H1 (cell line): ENCODE measurements around the gene MT1X. TPM values are rescaled to one million over a fixed set of nuclear protein-coding genes. Genes with fewer than 3 reads are reported as not detected.

Experiments used
- CTCF ChIA-PET: fragments of 300-600 bp; sonication (Branson Sonifier 250); formaldehyde crosslinking; loops from one replicate; lab custom pipeline; 2021; ENCODE audit not compliant: partially characterized antibody; lab: Charles Lee
- POLR2A ChIA-PET: fragments of 300-600 bp; sonication (Branson Sonifier 250); formaldehyde crosslinking; loops from one replicate; lab custom pipeline; 2021; ENCODE audit warnings: inconsistent platforms; ENCODE audit not compliant: partially characterized antibody; lab: Charles Lee
- DNase-seq, 2 experiments: peaks; one replicate each; pipeline versions ENCODE4 v3.0.0 to v3.0.0-alpha.2; 2010 to 2022; ENCODE audit warnings: low spot score in 2 of 2, low read depth in 1 of 2, mixed read lengths in 1 of 2
- FAIRE-seq: peaks from 2 replicates; lab custom pipeline; 2011; peaks lifted over from hg19 to GRCh38; lab: Jason Lieb, UNC
- H2AFZ ChIP-seq: 2 replicates; pipeline ENCODE4 v1.8.1; 2012; ENCODE audit warnings: low read length, inconsistent platforms
- H2AK5ac ChIP-seq: 2 replicates; pipeline ENCODE4 v1.6.1; 2013; ENCODE audit warnings: low read depth, low read length
- H2BK120ac ChIP-seq: replicated peaks from 2 replicates; pipeline ENCODE3; 2013; ENCODE audit warnings: low read depth, low read length, inconsistent platforms
- H2BK12ac ChIP-seq: 2 replicates; pipeline ENCODE4 v1.6.1; 2013; ENCODE audit warnings: low read depth, low read length
- H2BK15ac ChIP-seq: 2 replicates; pipeline ENCODE4 v1.6.1; 2013; ENCODE audit warnings: low read length
- H2BK20ac ChIP-seq: 2 replicates; pipeline ENCODE4 v1.6.1; 2013; ENCODE audit warnings: low read length
- H2BK5ac ChIP-seq: 2 replicates; pipeline ENCODE4 v1.6.1; 2013; ENCODE audit warnings: low read depth, low read length
- H3K14ac ChIP-seq: 2 replicates; pipeline ENCODE4 v1.6.1; 2013; ENCODE audit warnings: inconsistent platforms; ENCODE audit not compliant: insufficient read length
- H3K18ac ChIP-seq: 2 replicates; pipeline ENCODE4 v1.6.1; 2013; ENCODE audit warnings: low read length; ENCODE audit errors: extremely low read depth
- H3K23ac ChIP-seq: 2 replicates; pipeline ENCODE4 v1.6.1; 2013; ENCODE audit warnings: inconsistent platforms; ENCODE audit not compliant: insufficient read length
- H3K23me2 ChIP-seq: 2 replicates; pipeline ENCODE4 v1.6.1; 2013; ENCODE audit warnings: low read depth, low read length
- H3K27ac ChIP-seq: 2 replicates; pipeline ENCODE4 v1.6.1; 2011; ENCODE audit warnings: low read depth, low read length, inconsistent platforms
- H3K27me3 ChIP-seq, 4 experiments: replicated peaks in 1 of 4; 1 replicate in 1 of 4; 2 replicates in 3 of 4; pipeline versions ENCODE4 v1.6.1 to v1.8.1; 2011 to 2013; ENCODE audit warnings: low read length in 3 of 4, mild to moderate bottlenecking in 3 of 4, inconsistent platforms in 2 of 4, mixed read lengths in 2 of 4, moderate library complexity in 1 of 4; ENCODE audit not compliant: control insufficient read depth in 3 of 4, insufficient read depth in 3 of 4; ENCODE audit errors: extremely low read depth in 1 of 4
- H3K36me3 ChIP-seq, 4 experiments: 2 replicates each; pipeline versions ENCODE4 v1.6.1 to v1.8.1; 2011 to 2013; ENCODE audit warnings: mild to moderate bottlenecking in 4 of 4, low read length in 3 of 4, moderate library complexity in 2 of 4, control low read depth in 1 of 4, inconsistent platforms in 1 of 4; ENCODE audit not compliant: insufficient read depth in 4 of 4, control insufficient read depth in 2 of 4
- H3K4ac ChIP-seq: replicated peaks from 2 replicates; pipeline ENCODE3; 2013; ENCODE audit warnings: low read length, low read depth, mixed read lengths, inconsistent platforms; ENCODE audit not compliant: insufficient read length
- H3K4me1 ChIP-seq, 4 experiments: replicated peaks in 1 of 4; 1 replicate in 1 of 4; 2 replicates in 3 of 4; pipeline versions ENCODE4 v1.6.1 to v1.8.1; 2011 to 2013; ENCODE audit warnings: low read length in 3 of 4, inconsistent platforms in 2 of 4, mixed read lengths in 1 of 4; ENCODE audit not compliant: insufficient read depth in 4 of 4, control insufficient read depth in 3 of 4
- H3K4me2 ChIP-seq, 2 experiments: 2 replicates each; pipeline versions ENCODE4 v1.6.1 to v1.8.1; 2011 to 2013; ENCODE audit warnings: low read depth in 2 of 2, low read length in 2 of 2, control low read depth in 1 of 2, inconsistent platforms in 1 of 2, mild to moderate bottlenecking in 1 of 2; ENCODE audit not compliant: insufficient read depth in 1 of 2
- H3K4me3 ChIP-seq, 4 experiments: fragments of 200-600, 300-600 bp in 1 of 4; sonication (generic), shearing (Covaris generic), sonication (Bioruptor Twin) in 1 of 4; 2 replicates each; pipeline versions ENCODE4 v1.5.1 to v1.8.1; 2011 to 2016; ENCODE audit warnings: low read length in 4 of 4, low read depth in 3 of 4, control low read depth in 2 of 4, inconsistent platforms in 2 of 4, mild to moderate bottlenecking in 2 of 4, mixed read lengths in 1 of 4, moderate library complexity in 1 of 4; ENCODE audit not compliant: insufficient read depth in 2 of 4; ENCODE audit errors: extremely low read depth in 1 of 4
- H3K56ac ChIP-seq: replicated peaks from 2 replicates; pipeline ENCODE3; 2013; ENCODE audit warnings: low read depth, mild to moderate bottlenecking, mixed read lengths, low read length, inconsistent platforms; ENCODE audit not compliant: insufficient read length
- H3K79me1 ChIP-seq: 2 replicates; pipeline ENCODE4 v1.6.1; 2013; ENCODE audit warnings: low read depth, low read length, control low read depth
- H3K79me2 ChIP-seq, 2 experiments: 2 replicates each; pipeline versions ENCODE4 v1.6.1 to v1.8.1; 2012 to 2013; ENCODE audit warnings: low read length in 2 of 2, mild to moderate bottlenecking in 2 of 2, inconsistent platforms in 1 of 2; ENCODE audit not compliant: insufficient read depth in 2 of 2, control insufficient read depth in 1 of 2
- H3K9ac ChIP-seq, 4 experiments: replicated peaks in 1 of 4; 1 replicate in 1 of 4; 2 replicates in 3 of 4; pipeline versions ENCODE4 v1.6.1 to v1.8.1; 2011 to 2013; ENCODE audit warnings: low read depth in 3 of 4, low read length in 3 of 4, control low read depth in 2 of 4, mild to moderate bottlenecking in 2 of 4, moderate library complexity in 2 of 4, inconsistent platforms in 1 of 4; ENCODE audit errors: extremely low read depth in 1 of 4
- H3K9me3 ChIP-seq, 2 experiments: 2 replicates each; pipeline versions ENCODE4 v1.6.1 to v1.8.1; 2012 to 2013; ENCODE audit warnings: mild to moderate bottlenecking in 2 of 2, moderate library complexity in 2 of 2, control low read depth in 1 of 2, inconsistent platforms in 1 of 2, low read depth in 1 of 2, low read length in 1 of 2, mixed read lengths in 1 of 2; ENCODE audit not compliant: insufficient read depth in 2 of 2
- H4K20me1 ChIP-seq, 2 experiments: replicated peaks in 1 of 2; 2 replicates each; pipeline versions ENCODE3 to v1.8.1; 2011 to 2013; ENCODE audit warnings: inconsistent platforms in 2 of 2, low read length in 2 of 2, mild to moderate bottlenecking in 1 of 2; ENCODE audit not compliant: insufficient read depth in 2 of 2, control insufficient read depth in 1 of 2
- H4K5ac ChIP-seq: 2 replicates; pipeline ENCODE4 v1.6.1; 2013; ENCODE audit warnings: low read length, low read depth, mixed read lengths, inconsistent platforms; ENCODE audit not compliant: insufficient read length
- H4K8ac ChIP-seq: 2 replicates; pipeline ENCODE4 v1.8.0; 2013; ENCODE audit warnings: mild to moderate bottlenecking, moderate library complexity, low read length, inconsistent platforms; ENCODE audit not compliant: insufficient read depth; ENCODE audit errors: extremely low read depth
- H4K91ac ChIP-seq: replicated peaks from 2 replicates; pipeline ENCODE3; 2013; ENCODE audit warnings: low read length, mixed read lengths, inconsistent platforms; ENCODE audit not compliant: insufficient read length
- BCL11A ChIP-seq, 2 experiments: IDR thresholded peaks; one replicate each; pipeline ENCODE4 v1.6.1; 2011; ENCODE audit warnings: low read depth in 2 of 2, low read length in 2 of 2, mild to moderate bottlenecking in 2 of 2
- EZH2 ChIP-seq: fragments of 200-600 bp; sonication (generic); IDR thresholded peaks from 2 replicates; pipeline ENCODE4 v1.7.1; 2012; ENCODE audit warnings: low read depth, mild to moderate bottlenecking, moderate library complexity, low read length, inconsistent platforms; ENCODE audit not compliant: severe bottlenecking
- FOSL1 ChIP-seq: IDR thresholded peaks from 2 replicates; pipeline ENCODE4 v1.6.1; 2011; ENCODE audit warnings: mild to moderate bottlenecking, low read depth, low read length, moderate library complexity; ENCODE audit not compliant: insufficient read depth
- HDAC6 ChIP-seq: IDR thresholded peaks from one replicate; pipeline ENCODE4 v1.7.1; 2012; ENCODE audit warnings: low read depth, mild to moderate bottlenecking, inconsistent platforms, low read length, moderate library complexity
- JUND ChIP-seq: IDR thresholded peaks from 2 replicates; pipeline ENCODE4 v1.6.1; 2011; ENCODE audit warnings: mild to moderate bottlenecking, improper control_type of control experiment, low read length
- KDM1A ChIP-seq: fragments of 200-600, 300-600 bp; sonication (generic); IDR thresholded peaks from 2 replicates; pipeline ENCODE4 v1.7.1; 2016; ENCODE audit warnings: mild to moderate bottlenecking, low read length, borderline replicate concordance
- KDM5A ChIP-seq: fragments of 200-600 bp; IDR thresholded peaks from 2 replicates; pipeline ENCODE4 v1.7.1; 2012; ENCODE audit warnings: mild to moderate bottlenecking, low read length, inconsistent platforms, mixed read lengths
- POLR2AphosphoS5 ChIP-seq: IDR thresholded peaks from 2 replicates; pipeline ENCODE4 v1.6.1; 2011; ENCODE audit warnings: low read depth, low read length
- RBBP5 ChIP-seq: IDR thresholded peaks from 2 replicates; pipeline ENCODE4 v1.7.1; 2012; ENCODE audit warnings: low read depth, mild to moderate bottlenecking, inconsistent platforms, low read length, moderate library complexity, borderline replicate concordance
- SIX5 ChIP-seq: IDR thresholded peaks from 2 replicates; pipeline ENCODE4 v1.6.1; 2011; ENCODE audit warnings: mild to moderate bottlenecking, low read depth, low read length
- SP4 ChIP-seq: IDR thresholded peaks from 2 replicates; pipeline ENCODE4 v1.6.1; 2012; ENCODE audit warnings: low read length, inconsistent platforms
- WGBS, 2 experiments: shearing (Covaris generic) in 1 of 2; methylation state at CpG; one replicate each; pipeline versions ENCODE4 v1.1.6 to v1.1.7; 2013 to 2015; ENCODE audit warnings: low lambda C conversion rate in 2 of 2, mixed read lengths in 2 of 2, inconsistent platforms in 1 of 2, low coverage in 1 of 2, missing lambda C conversion rate in 1 of 2; ENCODE audit not compliant: insufficient replicate concordance in 2 of 2, insufficient coverage in 1 of 2, insufficient read length in 1 of 2; ENCODE audit errors: extremely low coverage in 1 of 2, missing lambda C conversion rate in 1 of 2; 5-methylcytosine and 5-hydroxymethylcytosine counted together
- polyA plus RNA-seq, 7 experiments: library from polyadenylated mRNA; depleted of rRNA in 3 of 7; stranded (reverse) in 5 of 7; unstranded in 2 of 7; fragments of >200 nt in 5 of 7; fragments of 200-250 nt in 2 of 7; gene quantifications; 1 replicate in 5 of 7; 2 replicates in 1 of 7; 4 replicates in 1 of 7; pipeline versions ENCODE4 v1.2.1 to v1.2.3, GENCODE V29; 2011 to 2013; ENCODE audit warnings: missing spikeins in 2 of 7, mixed read lengths in 2 of 7
- total RNA-seq: library from RNA; stranded (reverse); fragmentation: NEBNext Ultra II Directional; extraction: Animal tissue kit (Norgen Biotek cat#: 25700); gene quantifications from 2 replicates; pipeline ENCODE4 v1.2.1, GENCODE V29; 2021

Gene MT1X
- total and polyA plus RNA-seq, 2 of the 8 experiments (the other 6 are each of a cell fraction or from before 2014, with no cell fraction given), result 52.4 to 1,060 TPM

GRCh38 chr16:56639045-56639444, 43.2 kb upstream of the MT1X start:
- no peak overlapping the region for H3K9ac ChIP-seq
- H4K5ac ChIP-seq, result no peak overlapping the region
- peak overlapping the region in 1 of 2 experiments; percentile 73; a peak in 1 of 4 replicates for H3K4me2 ChIP-seq
- peaks cover 90 to 100% (median 99%) of the 10 kb centered on the region in 4 experiments for H3K27me3 ChIP-seq
- no peak overlapping the region for H3K56ac ChIP-seq
- DNase-seq (no peak), FAIRE-seq (no peak)
- H2BK20ac ChIP-seq, result no peak overlapping the region
- H3K27ac ChIP-seq, result no peak overlapping the region
- no peak overlapping the region for H2BK12ac ChIP-seq
- H3K9me3 ChIP-seq, result no peaks in the 10 kb centered on the region
- CTCF ChIA-PET, result interaction anchor here (0.8 to 3.6 kb wide), 10 partner anchors 8 to 62 kb away, joined by 3 to 14 read pairs (median 4); partner anchors contain the start of genes MT1E, MT1G and MT1H
- H2BK120ac ChIP-seq, result no peak overlapping the region
- POLR2A ChIA-PET, result interaction anchor here (1.0 to 6.3 kb wide), 8 partner anchors 10 to 46 kb away, joined by 3 to 30 read pairs (median 3); partner anchors contain the start of genes MT1E and MT1F
- no peak overlapping the region for H3K14ac ChIP-seq
- no peak overlapping the region for H4K91ac ChIP-seq
- 45% methylated on average over 1 of the region's 1 CpG; no CpG with 5 or more reads in 1 of the 2 experiments for WGBS, 2 experiments
- H2BK15ac ChIP-seq, result no peak overlapping the region
- H2AK5ac ChIP-seq, result no peak overlapping the region
- H3K4ac ChIP-seq, result no peak overlapping the region
- H2BK5ac ChIP-seq, result no peak overlapping the region
- no peak overlapping the region for H2AFZ ChIP-seq
- no peak for TF ChIP-seq POLR2AphosphoS5
- no peak for TF ChIP-seq BCL11A (IDR thresholded peaks at IDR 0.05; ENCODE audit: low read depth in 2 of 2, low read length in 2 of 2)
- TF ChIP-seq JUND, result no peak
- no peak for TF ChIP-seq HDAC6
- TF ChIP-seq SP4, result no peak
- TF ChIP-seq EZH2, result no peak
- no peak for TF ChIP-seq SIX5
- TF ChIP-seq KDM1A, result no peak
- no peak for TF ChIP-seq FOSL1
- no peak for TF ChIP-seq RBBP5
- TF ChIP-seq KDM5A, result no peak
- no peaks in the 10 kb centered on the region; a peak in 1 of 8 replicates for H3K36me3 ChIP-seq
- no peak overlapping the region for H3K23ac ChIP-seq
- no peaks in the 10 kb centered on the region for H3K79me1 ChIP-seq
- peaks cover 8 to 34% of the 10 kb centered on the region in 2 experiments for H4K20me1 ChIP-seq
- no peak overlapping the region for H3K4me3 ChIP-seq
- no peak overlapping the region for H3K18ac ChIP-seq
- H3K4me1 ChIP-seq, result peaks cover 3 to 24% (median 9%) of the 10 kb centered on the region in 4 experiments
- H3K23me2 ChIP-seq, result peaks cover 9% of the 10 kb centered on the region
- no peaks in the 10 kb centered on the region for H3K79me2 ChIP-seq
- no peak overlapping the region for H4K8ac ChIP-seq
